ENCODE data around the gene MTHFD2L. TPM values are rescaled to one million over a fixed set of nuclear protein-coding genes. Genes with fewer than 3 reads are reported as not detected.

Gene MTHFD2L
- total RNA-seq, 2 experiments from 2014 or later = 7.3 to 8.1 TPM

GRCh38 chr4:74268643-74269042, 110.7 kb downstream of the MTHFD2L start:
- H3K36me3 Mint-ChIP-seq (ENCODE audit: low read depth) = no peaks in the 10 kb centered on the region
- DNase-seq (no peak), ATAC-seq (no peak)
- H3K9me3 Mint-ChIP-seq = no peaks in the 10 kb centered on the region
- no peaks in the 10 kb centered on the region for H3K27me3 Mint-ChIP-seq
- POLR2A ChIA-PET = no interaction called here
- CTCF ChIA-PET = no interaction called here
- no peak overlapping the region for H3K27ac Mint-ChIP-seq
- intact Hi-C loops (cut with micrococcal nuclease) = no loop called here
- TF ChIP-seq, protein P1, sequence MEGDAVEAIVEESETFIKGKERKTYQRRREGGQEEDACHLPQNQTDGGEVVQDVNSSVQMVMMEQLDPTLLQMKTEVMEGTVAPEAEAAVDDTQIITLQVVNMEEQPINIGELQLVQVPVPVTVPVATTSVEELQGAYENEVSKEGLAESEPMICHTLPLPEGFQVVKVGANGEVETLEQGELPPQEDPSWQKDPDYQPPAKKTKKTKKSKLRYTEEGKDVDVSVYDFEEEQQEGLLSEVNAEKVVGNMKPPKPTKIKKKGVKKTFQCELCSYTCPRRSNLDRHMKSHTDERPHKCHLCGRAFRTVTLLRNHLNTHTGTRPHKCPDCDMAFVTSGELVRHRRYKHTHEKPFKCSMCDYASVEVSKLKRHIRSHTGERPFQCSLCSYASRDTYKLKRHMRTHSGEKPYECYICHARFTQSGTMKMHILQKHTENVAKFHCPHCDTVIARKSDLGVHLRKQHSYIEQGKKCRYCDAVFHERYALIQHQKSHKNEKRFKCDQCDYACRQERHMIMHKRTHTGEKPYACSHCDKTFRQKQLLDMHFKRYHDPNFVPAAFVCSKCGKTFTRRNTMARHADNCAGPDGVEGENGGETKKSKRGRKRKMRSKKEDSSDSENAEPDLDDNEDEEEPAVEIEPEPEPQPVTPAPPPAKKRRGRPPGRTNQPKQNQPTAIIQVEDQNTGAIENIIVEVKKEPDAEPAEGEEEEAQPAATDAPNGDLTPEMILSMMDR (IDR thresholded peaks at IDR 0.05) = no peak
- H3K4me1 Mint-ChIP-seq (ENCODE audit: low read depth) = peaks cover 5% of the 10 kb centered on the region
- no peak overlapping the region for H3K4me3 Mint-ChIP-seq

- intact Hi-C loops (cut with micrococcal nuclease) = no loop called here
- H3K27me3 Mint-ChIP-seq = no peaks in the 10 kb centered on the region
- no peaks in the 10 kb centered on the region for H3K4me1 Mint-ChIP-seq (ENCODE audit: low read depth)
- H3K27ac Mint-ChIP-seq = no peak overlapping the region
- CTCF ChIA-PET = interaction anchor here (0.8 kb wide), 1 partner anchor 19 kb away, joined by 3 read pairs; no protein-coding TSS in a partner anchor
- H3K36me3 Mint-ChIP-seq (ENCODE audit: low read depth) = no peaks in the 10 kb centered on the region
- no peak overlapping the region for H3K4me3 Mint-ChIP-seq
- TF ChIP-seq, protein P1 (IDR thresholded peaks at IDR 0.05) = no peak
- POLR2A ChIA-PET = no interaction called here
- H3K9me3 Mint-ChIP-seq = no peaks in the 10 kb centered on the region
- DNase-seq (no peak), ATAC-seq (no peak)
Observed at GRCh38 chr4:74278490-74278889, 120.6 kb downstream of the MTHFD2L start.

- H3K36me3 Mint-ChIP-seq (ENCODE audit: low read depth) = no peaks in the 10 kb centered on the region
- ChIA-PET CTCF (no interaction called here), POLR2A (interaction anchor here (0.6 kb wide), 1 partner anchor 511 kb away, joined by 3 read pairs; no protein-coding TSS in a partner anchor)
- H3K4me3 Mint-ChIP-seq = no peak overlapping the region
- ATAC-seq (no peak), DNase-seq (no peak)
- TF ChIP-seq, protein P1 (IDR thresholded peaks at IDR 0.05) = no peak
- no peaks in the 10 kb centered on the region for H3K27me3 Mint-ChIP-seq
- no peak overlapping the region for H3K27ac Mint-ChIP-seq
- no peaks in the 10 kb centered on the region for H3K9me3 Mint-ChIP-seq
- no peaks in the 10 kb centered on the region for H3K4me1 Mint-ChIP-seq (ENCODE audit: low read depth)
- intact Hi-C loops (cut with micrococcal nuclease) = no loop called here
Observed at GRCh38 chr4:74279716-74280115, 121.8 kb downstream of the MTHFD2L start.

GRCh38 chr4:74282926-74283325, 125.0 kb downstream of the MTHFD2L start:
- Mint-ChIP-seq H3K4me3 (no peak overlapping the region), H3K9me3 (no peaks in the 10 kb centered on the region), H3K36me3 (ENCODE audit: low read depth) (no peaks in the 10 kb centered on the region), H3K4me1 (ENCODE audit: low read depth) (no peaks in the 10 kb centered on the region), H3K27me3 (no peaks in the 10 kb centered on the region), H3K27ac (no peak overlapping the region)
- intact Hi-C loops (cut with micrococcal nuclease) = no loop called here
- DNase-seq = no peak
- TF ChIP-seq, protein P1 (IDR thresholded peaks at IDR 0.05) = no peak
- ChIA-PET CTCF (no interaction called here), POLR2A (no interaction called here)
- ATAC-seq = no peak

DNA sequence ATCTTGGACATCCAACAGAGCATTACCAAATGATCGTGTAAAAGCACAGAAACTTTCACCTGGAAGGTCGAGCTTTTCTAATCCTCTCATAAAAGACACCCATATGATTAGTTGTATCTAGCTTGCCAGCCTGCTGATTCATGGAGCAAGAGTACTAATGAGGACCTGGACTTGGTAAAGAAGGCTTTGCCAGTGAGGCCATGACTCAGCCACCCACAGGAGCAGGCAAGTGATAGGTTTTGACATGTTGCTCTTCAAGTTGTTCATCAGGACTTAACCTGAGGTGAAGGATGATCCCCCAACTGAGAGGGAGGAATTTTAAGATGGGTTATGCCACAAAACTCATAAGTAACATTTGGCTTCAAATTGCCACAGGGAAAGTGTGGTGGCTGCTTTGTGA, 125.7 kb downstream of the MTHFD2L start:
- ChIA-PET POLR2A (no interaction called here), CTCF (no interaction called here)
- DNase-seq (no peak), ATAC-seq (no peak)
- H3K27me3 Mint-ChIP-seq = no peaks in the 10 kb centered on the region
- TF ChIP-seq, protein P1 (IDR thresholded peaks at IDR 0.05) = no peak
- intact Hi-C loops (cut with micrococcal nuclease) = no loop called here
- H3K27ac Mint-ChIP-seq = no peak overlapping the region
- no peaks in the 10 kb centered on the region for H3K9me3 Mint-ChIP-seq
- H3K4me1 Mint-ChIP-seq (ENCODE audit: low read depth) = no peaks in the 10 kb centered on the region
- H3K36me3 Mint-ChIP-seq (ENCODE audit: low read depth) = no peaks in the 10 kb centered on the region
- H3K4me3 Mint-ChIP-seq = no peak overlapping the region
